ENCODE data around the gene STK10. TPM values are rescaled to one million over a fixed set of nuclear protein-coding genes. Genes with fewer than 3 reads are reported as not detected.

STK10 gene
- total RNA-seq, 2 donors from 2014 or later: 14.3 to 17.9 TPM

- Histone ChIP-seq H3K4me3 (ENCODE audit: low read length) (no peak overlapping the region), H3K27me3 (ENCODE audit: control insufficient read depth, insufficient read depth, low read length, poor library complexity, severe bottlenecking) (no peaks in the 10 kb centered on the region), H3K4me1 (ENCODE audit: control insufficient read depth, insufficient read depth, low read length) (no peaks in the 10 kb centered on the region), H3K36me3 (ENCODE audit: control insufficient read depth, insufficient read depth, low read length) (no peaks in the 10 kb centered on the region), H3K9me3 (ENCODE audit: control insufficient read depth, low read length) (no peaks in the 10 kb centered on the region), H3K27ac (ENCODE audit: low read depth, low read length) (no peak overlapping the region), H3K9ac (ENCODE audit: extremely low read depth, low read length, poor library complexity, severe bottlenecking) (no peak overlapping the region)
- Mint-ChIP-seq H3K4me1 (no peaks in the 10 kb centered on the region), H3K9me3 (no peaks in the 10 kb centered on the region), H3K36me3 (ENCODE audit: low read depth) (no peaks in the 10 kb centered on the region), H3K4me3 (no peak overlapping the region), H3K27ac (no peak overlapping the region), H3K27me3 (ENCODE audit: insufficient read depth) (no peaks in the 10 kb centered on the region)
- WGBS, 2 experiments (ENCODE audit: insufficient coverage in 1 of 2, insufficient read length in 1 of 2): 78% methylated on average over 7 of the region's 7 CpGs; no CpG with 5 or more reads in 1 of the 2 experiments
- TF ChIP-seq, protein P1, sequence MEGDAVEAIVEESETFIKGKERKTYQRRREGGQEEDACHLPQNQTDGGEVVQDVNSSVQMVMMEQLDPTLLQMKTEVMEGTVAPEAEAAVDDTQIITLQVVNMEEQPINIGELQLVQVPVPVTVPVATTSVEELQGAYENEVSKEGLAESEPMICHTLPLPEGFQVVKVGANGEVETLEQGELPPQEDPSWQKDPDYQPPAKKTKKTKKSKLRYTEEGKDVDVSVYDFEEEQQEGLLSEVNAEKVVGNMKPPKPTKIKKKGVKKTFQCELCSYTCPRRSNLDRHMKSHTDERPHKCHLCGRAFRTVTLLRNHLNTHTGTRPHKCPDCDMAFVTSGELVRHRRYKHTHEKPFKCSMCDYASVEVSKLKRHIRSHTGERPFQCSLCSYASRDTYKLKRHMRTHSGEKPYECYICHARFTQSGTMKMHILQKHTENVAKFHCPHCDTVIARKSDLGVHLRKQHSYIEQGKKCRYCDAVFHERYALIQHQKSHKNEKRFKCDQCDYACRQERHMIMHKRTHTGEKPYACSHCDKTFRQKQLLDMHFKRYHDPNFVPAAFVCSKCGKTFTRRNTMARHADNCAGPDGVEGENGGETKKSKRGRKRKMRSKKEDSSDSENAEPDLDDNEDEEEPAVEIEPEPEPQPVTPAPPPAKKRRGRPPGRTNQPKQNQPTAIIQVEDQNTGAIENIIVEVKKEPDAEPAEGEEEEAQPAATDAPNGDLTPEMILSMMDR (conservative IDR thresholded peaks at IDR 0.05): no peak
- no peak for DNase-seq
Measured at GRCh38 chr5:172165465-172165864, 22.6 kb downstream of the STK10 start.

GRCh38 chr5:172164769-172165212 lies 23.2 kb downstream of the STK10 start:
- Histone ChIP-seq H3K9me3 (ENCODE audit: control insufficient read depth, low read length) (no peaks in the 10 kb centered on the region), H3K9ac (ENCODE audit: extremely low read depth, low read length, poor library complexity, severe bottlenecking) (no peak overlapping the region), H3K27ac (ENCODE audit: low read depth, low read length) (peak overlapping the region; percentile 63), H3K36me3 (ENCODE audit: control insufficient read depth, insufficient read depth, low read length) (no peaks in the 10 kb centered on the region), H3K4me3 (ENCODE audit: low read length) (no peak overlapping the region), H3K27me3 (ENCODE audit: control insufficient read depth, insufficient read depth, low read length, poor library complexity, severe bottlenecking) (no peaks in the 10 kb centered on the region), H3K4me1 (ENCODE audit: control insufficient read depth, insufficient read depth, low read length) (no peaks in the 10 kb centered on the region)
- Mint-ChIP-seq H3K27ac (peak overlapping the region; percentile 58), H3K27me3 (ENCODE audit: insufficient read depth) (no peaks in the 10 kb centered on the region), H3K36me3 (ENCODE audit: low read depth) (no peaks in the 10 kb centered on the region), H3K4me1 (no peaks in the 10 kb centered on the region), H3K9me3 (no peaks in the 10 kb centered on the region), H3K4me3 (no peak overlapping the region)
- 93 to 98% methylated on average over 7 to 13 of the region's 13 CpGs for WGBS, 2 experiments (ENCODE audit: insufficient coverage in 1 of 2, insufficient read length in 1 of 2)
- no peak for DNase-seq
- TF ChIP-seq, protein P1 (conservative IDR thresholded peaks at IDR 0.05): no peak

DNA sequence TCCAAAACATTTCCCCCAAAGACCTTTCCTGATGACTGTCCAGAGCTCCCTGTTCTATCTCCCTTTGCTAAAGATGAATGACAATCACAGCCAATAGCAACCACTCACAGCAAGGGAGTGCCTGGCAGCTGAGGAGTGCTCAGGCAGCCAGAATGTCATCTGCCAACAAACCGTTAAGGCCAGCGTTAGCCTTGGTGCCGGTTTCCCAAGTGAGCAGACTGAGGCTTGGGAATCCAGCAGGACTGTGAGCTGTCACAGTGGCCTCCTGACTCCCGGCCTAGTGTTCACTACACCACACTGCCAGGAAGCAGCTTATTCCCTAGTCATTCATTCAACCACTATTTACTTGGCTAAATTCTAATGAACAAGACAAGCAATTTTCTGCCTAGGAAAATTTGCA lies 24.7 kb downstream of the STK10 start:
- H3K9me3 Mint-ChIP-seq: no peaks in the 10 kb centered on the region
- no peaks in the 10 kb centered on the region for H3K4me1 Mint-ChIP-seq

More for the DNA sequence above, 24.7 kb downstream of the STK10 start:
- Histone ChIP-seq H3K9ac (ENCODE audit: extremely low read depth, low read length, poor library complexity, severe bottlenecking) (no peak overlapping the region), H3K27ac (ENCODE audit: low read depth, low read length) (no peak overlapping the region), H3K4me3 (ENCODE audit: low read length) (no peak overlapping the region), H3K9me3 (ENCODE audit: control insufficient read depth, low read length) (no peaks in the 10 kb centered on the region), H3K27me3 (ENCODE audit: control insufficient read depth, insufficient read depth, low read length, poor library complexity, severe bottlenecking) (no peaks in the 10 kb centered on the region), H3K4me1 (ENCODE audit: control insufficient read depth, insufficient read depth, low read length) (no peaks in the 10 kb centered on the region), H3K36me3 (ENCODE audit: control insufficient read depth, insufficient read depth, low read length) (no peaks in the 10 kb centered on the region)
- 70 to 71% methylated on average over 4 of the region's 4 CpGs for WGBS, 2 experiments (ENCODE audit: insufficient coverage in 1 of 2, insufficient read length in 1 of 2)
- Mint-ChIP-seq H3K4me3 (no peak overlapping the region), H3K27ac (no peak overlapping the region), H3K27me3 (ENCODE audit: insufficient read depth) (no peaks in the 10 kb centered on the region), H3K36me3 (ENCODE audit: low read depth) (no peaks in the 10 kb centered on the region)
- TF ChIP-seq, protein P1 (conservative IDR thresholded peaks at IDR 0.05): no peak
- no peak for DNase-seq
